Measurements from ENCODE around the gene CYP3A7. TPM values are rescaled to one million over a fixed set of nuclear protein-coding genes. Genes with fewer than 3 reads are reported as not detected.

Gene CYP3A7
- total and polyA plus RNA-seq, 9 of the 15 experiments (the other 6 are each of a cell fraction or from before 2014, with no cell fraction given) = 0.20 TPM; not detected in 8

DNA sequence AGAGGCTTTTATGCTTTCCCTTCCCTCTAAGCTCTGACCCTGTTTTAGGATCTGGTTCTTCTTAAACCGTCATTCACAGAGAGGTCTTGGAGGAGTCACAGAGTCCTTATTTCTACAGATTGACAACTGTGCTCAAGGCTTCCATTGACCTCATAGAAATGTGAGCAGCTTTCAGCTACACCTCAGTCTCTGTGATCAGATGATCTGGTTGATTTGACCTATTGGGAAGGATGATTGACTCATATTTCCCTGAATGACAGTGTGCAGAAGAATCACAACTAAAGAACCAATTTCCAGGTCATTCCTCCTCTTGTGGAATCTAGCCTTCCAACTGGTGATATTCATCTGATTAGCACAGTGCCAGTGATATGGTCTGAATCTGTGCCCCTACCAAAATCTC lies 45.6 kb upstream of the CYP3A7 start:
- H3K79me2 ChIP-seq (ENCODE audit: control insufficient read depth, insufficient read depth, low read length) = no peaks in the 10 kb centered on the region
- CTCF ChIA-PET (ENCODE audit: low intra/inter-chr PET ratio) = no interaction called here
- DNase-seq (ENCODE audit: extremely low read depth in 1 of 4, low spot score in 3 of 4) (no peak), FAIRE-seq (no peak), ATAC-seq (no peak)
- in situ Hi-C loops (cut with MboI) = no loop called here
- no peaks in the 10 kb centered on the region for H4K20me1 ChIP-seq (replicated peaks; ENCODE audit: control insufficient read depth, insufficient read depth, low read length)
- 0 out of 5 replicates have a peak, but pooled peaks cover 0 to 10% of the 10 kb centered on the region in 2 experiments for H3K27me3 ChIP-seq (ENCODE audit: control insufficient read depth in 2 of 2, insufficient read depth in 2 of 2, low read length in 2 of 2)
- no TSS peak for BruUV-seq (replicated peaks)
- no peaks in the 10 kb centered on the region for H3K36me3 ChIP-seq (ENCODE audit: control insufficient read depth, insufficient read depth, low read length)
- H3K4me1 ChIP-seq (replicated peaks in 1 of 2; ENCODE audit: control insufficient read depth in 2 of 2, insufficient read depth in 2 of 2, low read length in 2 of 2) = no peaks in the 10 kb centered on the region
- POLR2A ChIA-PET = no interaction called here
- no peak overlapping the region for H3K4me2 ChIP-seq (ENCODE audit: insufficient read depth, low read length)
- no peaks in the 10 kb centered on the region for H3K9me1 ChIP-seq (ENCODE audit: control insufficient read depth, insufficient read depth, low read length)
- no peak overlapping the region for H3K27ac ChIP-seq (ENCODE audit: extremely low read depth, low read depth, low read length)
- H3K9ac ChIP-seq (ENCODE audit: insufficient read depth in 1 of 2, low read depth in 2 of 2, low read length in 2 of 2) = no peak overlapping the region
- no peak overlapping the region for H3K4me3 ChIP-seq
- H2AFZ ChIP-seq (ENCODE audit: low read depth, low read length) = no peak overlapping the region
- 6% methylated on average over 1 of the region's 1 CpG for WGBS (ENCODE audit: insufficient coverage, low coverage, missing lambda C conversion rate)
- TF ChIP-seq POLR2G (IDR thresholded peaks at IDR 0.05; ENCODE audit: low read depth, low read length) (no peak), ZNF184 (CRISPR knock-in tag; IDR thresholded peaks at IDR 0.05) (no peak)
- TF ChIP-seq, protein P1, sequence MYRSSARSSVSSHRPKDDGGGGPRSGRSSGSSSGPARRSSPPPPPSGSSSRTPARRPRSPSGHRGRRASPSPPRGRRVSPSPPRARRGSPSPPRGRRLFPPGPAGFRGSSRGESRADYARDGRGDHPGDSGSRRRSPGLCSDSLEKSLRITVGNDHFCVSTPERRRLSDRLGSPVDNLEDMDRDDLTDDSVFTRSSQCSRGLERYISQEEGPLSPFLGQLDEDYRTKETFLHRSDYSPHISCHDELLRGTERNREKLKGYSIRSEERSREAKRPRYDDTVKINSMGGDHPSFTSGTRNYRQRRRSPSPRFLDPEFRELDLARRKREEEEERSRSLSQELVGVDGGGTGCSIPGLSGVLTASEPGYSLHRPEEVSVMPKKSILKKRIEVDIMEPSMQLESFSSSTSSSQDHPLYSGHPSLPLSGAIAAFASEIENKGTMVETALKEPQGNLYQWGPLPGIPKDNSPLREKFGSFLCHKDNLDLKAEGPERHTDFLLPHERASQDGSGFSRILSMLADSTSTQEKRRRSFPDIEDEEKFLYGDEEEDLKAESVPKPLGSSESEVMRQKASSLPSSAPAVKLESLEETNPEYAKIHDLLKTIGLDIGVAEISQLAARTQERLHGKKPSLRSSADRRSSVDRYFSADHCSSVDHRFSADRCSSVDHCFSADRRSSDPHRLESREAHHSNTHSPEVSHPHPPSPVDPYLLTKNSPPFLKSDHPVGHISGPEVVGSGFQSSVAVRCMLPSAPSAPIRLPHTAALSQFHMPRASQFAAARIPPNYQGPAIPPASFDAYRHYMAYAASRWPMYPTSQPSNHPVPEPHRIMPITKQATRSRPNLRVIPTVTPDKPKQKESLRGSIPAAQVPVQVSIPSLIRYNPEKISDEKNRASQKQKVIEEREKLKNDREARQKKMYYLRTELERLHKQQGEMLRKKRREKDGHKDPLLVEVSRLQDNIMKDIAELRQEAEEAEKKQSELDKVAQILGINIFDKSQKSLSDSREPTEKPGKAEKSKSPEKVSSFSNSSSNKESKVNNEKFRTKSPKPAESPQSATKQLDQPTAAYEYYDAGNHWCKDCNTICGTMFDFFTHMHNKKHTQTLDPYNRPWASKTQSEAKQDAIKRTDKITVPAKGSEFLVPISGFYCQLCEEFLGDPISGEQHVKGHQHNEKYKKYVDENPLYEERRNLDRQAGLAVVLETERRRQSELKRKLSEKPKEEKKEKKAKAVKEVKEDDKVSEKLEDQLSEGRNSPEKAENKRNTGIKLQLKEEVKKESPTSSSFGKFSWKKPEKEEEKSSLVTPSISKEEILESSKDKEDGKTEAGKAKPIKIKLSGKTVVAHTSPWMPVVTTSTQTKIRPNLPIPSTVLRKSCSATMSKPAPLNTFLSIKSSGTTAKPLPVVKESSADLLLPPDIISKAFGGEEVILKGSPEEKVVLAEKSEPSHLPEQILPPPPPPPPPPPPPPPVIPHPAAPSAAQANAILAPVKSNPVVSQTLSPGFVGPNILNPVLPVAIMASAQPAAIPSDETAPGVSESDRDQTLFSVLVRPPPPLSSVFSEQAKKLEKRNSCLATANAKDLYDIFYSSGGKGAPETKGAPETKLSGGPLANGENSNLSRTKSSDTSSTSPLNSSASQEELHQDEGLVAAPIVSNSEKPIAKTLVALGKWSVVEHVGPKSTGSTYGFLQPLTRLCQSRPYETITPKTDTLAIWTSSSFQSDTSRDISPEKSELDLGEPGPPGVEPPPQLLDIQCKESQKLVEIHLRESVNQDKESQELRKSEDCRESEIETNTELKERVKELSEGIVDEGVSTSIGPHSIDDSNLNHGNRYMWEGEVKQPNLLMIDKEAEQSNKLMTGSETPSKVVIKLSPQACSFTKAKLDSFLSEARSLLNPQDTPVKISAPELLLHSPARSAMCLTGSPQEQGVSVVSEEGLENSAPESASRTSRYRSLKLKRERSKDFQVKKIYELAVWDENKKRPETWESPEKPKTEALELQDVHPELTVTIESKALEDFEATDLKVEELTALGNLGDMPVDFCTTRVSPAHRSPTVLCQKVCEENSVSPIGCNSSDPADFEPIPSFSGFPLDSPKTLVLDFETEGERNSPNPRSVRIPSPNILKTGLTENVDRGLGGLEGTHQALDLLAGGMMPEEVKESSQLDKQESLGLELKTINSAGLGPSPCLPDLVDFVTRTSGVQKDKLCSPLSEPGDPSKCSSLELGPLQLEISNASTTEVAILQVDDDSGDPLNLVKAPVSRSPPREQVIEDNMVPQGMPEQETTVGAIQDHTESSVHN (IDR thresholded peaks at IDR 0.05; ENCODE audit: borderline replicate concordance in 1 of 2, low read depth in 1 of 2) = no peak
- intact Hi-C loops (cut with micrococcal nuclease) = no loop called here
- no peaks in the 10 kb centered on the region for H3K9me3 ChIP-seq (replicated peaks; ENCODE audit: control insufficient read depth, insufficient read depth, low read depth, low read length)
